ENCODE data around the gene FAM168A.

FAM168A gene

DNA sequence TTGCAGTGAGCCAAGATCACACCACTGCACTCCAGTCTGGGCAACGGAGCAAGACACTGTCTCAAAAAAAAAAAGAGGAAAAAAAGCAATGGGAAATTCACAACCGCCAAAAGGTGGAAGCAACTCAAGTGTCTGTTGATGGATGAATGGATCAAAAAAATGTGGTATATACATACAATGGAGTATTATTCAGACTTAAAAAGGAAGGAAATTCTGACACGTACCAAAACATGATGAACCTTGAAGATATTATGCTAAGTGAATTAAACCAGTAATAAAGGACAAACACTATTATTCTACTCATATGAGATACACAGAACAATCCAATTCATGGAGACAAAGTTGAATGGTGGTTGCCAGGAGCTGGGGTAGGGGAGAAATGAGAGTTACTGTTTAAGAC is 40.9 kb downstream of the FAM168A start:
- no peak for DNase-seq (ENCODE audit: low read depth in 2 of 2)

DNA sequence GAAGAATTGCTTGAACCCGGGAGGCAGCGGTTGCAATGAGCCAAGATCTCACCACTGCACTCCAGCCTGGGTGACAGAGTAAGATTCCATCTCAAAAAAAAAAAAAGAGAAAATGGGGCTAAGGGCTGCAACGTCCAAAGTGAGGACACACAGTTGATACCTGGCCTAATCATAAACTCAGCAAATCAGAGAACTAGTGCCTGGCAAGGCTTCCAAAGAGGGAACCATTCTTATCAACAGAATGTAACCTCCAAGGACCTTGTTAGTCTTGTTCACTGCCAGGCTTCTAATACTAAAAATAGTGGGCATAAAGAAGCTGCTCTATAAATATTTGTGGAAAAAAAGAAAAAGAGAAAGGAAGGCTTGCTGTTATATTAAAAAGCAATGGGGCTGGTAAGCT is 42.3 kb downstream of the FAM168A start:
- DNase-seq (ENCODE audit: low read depth in 2 of 2) = no peak

DNA sequence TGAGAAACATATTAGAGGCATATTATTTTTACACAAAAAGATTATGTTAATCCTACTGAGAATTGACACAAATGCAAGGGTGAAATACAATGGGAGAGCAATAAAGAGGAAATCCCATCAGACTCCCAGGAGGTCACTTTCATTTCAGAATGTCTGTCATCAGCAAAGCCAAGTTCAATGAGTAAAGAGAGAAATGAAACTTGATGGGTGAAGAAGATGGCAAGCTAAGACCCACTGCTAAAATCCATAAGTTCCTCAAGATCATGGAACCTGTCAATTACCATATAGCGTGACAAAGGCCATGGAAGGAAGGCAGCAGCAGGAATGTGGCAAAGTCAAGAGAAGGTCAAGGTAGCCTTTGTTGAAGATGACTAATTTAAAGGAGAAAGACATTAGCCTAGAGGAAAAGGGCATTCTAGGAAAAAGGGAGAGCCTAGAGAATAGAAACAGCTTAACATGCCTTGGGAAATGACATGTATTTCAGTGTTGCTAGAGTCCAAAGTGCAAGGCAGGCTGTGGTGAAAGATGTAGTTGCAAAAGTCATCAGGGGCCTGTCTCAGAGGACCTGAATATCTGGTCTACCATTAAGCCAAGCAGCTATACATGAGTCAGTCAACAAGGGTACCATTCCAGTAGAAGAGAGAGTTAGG is 43.1 kb downstream of the FAM168A start:
- DNase-seq (ENCODE audit: low read depth in 2 of 2) = no peak

DNA sequence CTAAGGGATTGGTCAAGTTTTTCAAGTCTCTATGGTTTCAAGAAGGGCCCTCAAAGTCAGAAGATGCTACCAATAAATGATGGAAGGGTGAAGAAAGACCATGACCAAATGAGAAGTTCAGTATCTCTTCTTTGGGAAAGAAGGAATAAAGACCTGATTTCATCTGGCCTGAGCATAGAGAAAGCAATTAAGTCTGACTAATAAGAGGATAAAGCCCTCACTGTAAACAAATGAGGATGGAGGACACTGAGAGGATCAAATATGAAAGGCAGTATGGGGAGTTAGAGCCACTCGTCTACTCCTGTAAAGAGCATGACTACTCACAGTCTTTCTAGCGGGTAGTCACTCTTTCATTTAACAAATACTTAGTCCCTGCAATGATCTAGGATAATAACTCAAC is 44.6 kb downstream of the FAM168A start:
- DNase-seq (ENCODE audit: low read depth in 2 of 2) = no peak

DNA sequence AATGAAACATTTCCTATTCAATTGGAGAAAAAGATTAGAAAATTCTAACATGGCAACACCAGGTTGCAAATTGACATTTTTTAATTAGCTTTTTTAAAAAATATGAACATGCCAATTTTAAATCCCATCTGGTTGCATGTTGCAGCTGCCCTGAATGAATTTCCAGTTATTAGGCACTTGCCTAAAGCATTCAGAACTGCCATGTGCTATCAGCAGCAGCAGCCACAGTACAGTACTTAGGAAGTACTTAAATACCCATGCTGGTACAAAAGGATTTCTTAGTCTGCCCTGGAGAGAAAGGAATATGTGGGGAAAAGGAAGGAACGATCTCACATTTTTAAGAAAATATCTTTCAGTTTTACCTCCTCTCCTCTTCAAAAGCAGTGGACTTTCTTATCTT is 46.2 kb downstream of the FAM168A start:
- DNase-seq (ENCODE audit: low read depth in 2 of 2) = no peak

DNA sequence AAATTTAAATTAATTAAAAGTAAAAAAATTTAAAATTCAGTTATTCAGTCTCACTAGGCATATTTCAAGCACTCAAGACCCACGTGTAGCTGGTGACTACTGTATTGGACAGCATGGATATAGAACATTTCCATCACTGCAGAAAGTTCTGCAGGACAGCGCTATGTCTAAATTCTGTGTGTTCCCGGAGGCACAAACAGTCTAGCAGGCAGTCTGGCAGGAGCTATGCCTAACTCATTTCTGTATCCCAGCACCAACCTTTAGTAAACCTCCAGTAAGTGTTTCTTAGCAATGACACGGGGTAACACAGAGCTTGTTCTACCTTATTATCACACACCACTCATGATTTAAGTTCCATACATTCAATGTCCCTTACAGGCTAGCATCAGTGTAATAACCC is 48.5 kb downstream of the FAM168A start:
- DNase-seq (ENCODE audit: low read depth in 2 of 2) = no peak

DNA sequence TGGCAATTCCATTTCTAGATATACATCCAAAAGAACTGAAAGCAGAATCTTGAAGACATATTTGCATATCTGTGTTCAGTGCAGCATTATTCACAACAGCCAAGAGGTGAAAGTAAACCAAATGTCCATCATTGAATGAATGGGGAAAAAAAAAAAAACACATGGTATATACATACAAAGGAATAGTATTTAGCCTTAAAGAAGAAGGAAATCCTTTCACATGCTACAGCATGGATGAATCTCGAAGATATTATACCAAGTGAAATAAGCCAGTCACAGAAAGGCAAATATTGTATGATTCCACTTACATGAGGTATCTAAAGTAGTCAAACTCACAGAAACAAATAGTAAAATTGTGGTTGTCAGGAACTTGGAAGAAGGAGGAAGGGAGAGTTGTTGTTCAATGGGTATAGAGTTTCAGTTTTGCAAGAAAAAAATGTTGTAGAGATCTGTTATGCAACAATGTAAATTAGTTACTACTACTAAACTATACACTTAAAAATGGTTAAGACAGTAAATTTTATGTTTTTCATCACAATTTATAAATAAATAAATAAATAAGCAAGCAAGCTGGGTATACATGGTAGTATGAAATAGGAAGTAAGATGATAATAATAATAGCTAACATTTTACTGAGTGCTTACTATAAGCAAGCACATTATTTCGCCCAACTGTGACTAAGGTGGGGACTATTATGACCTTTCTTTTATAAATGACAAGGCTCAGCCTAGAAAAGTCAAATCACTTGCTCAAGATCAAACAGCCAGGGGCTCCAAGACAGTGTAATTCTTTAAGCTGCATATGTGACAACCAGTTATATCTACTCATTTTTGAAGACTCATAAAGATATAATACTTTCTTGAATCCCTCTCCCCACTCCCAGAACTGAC is 50.0 kb downstream of the FAM168A start:
- no peak for DNase-seq (ENCODE audit: low read depth in 2 of 2)

DNA sequence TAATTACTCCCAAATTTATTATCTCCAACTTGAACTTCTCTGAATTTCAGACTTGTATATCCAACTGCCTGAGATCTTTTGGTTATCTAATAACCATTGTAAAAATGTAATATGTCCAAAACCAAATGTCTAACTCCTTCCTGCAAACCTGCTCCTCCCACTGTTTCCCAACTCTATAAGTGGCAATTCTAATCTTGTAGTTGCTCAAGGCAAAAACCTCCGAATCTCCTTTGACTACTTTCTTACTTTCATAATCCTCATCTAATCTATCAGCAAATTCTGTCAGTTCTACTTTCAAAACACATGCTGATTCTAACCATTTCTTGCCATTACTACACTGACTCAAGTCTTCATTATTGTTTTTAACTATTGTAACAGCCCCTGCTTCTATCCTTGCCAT is 55.7 kb downstream of the FAM168A start:
- no peak for DNase-seq (ENCODE audit: low read depth in 2 of 2)

DNA sequence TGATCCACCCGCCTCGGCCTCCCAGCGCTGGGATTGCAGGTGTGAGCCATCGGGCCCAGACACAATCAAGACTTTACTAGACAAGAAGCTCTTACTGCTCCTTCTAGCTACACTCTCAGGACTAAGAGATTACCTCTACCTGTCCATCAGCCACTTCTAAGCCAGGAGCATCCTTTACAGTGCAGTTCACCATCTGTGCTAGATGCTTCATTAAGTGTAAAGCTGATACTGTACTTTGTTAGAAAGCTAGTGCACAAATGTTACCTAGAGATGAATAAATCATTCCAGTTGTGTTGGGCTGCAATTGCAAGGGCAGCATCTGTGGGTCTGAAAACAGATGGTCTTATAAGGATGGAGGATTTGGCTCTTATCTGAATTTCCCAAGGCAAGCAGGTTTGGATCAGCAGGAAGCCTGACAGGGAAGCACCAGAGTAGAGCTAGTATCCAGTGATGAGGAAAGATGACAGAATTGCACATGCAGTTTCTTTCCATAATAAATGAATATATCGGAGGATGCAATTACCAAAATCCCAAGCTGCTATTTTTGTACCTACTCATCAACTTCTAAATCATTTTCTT is 58.3 kb downstream of the FAM168A start:
- no peak for DNase-seq (ENCODE audit: low read depth in 2 of 2)

DNA sequence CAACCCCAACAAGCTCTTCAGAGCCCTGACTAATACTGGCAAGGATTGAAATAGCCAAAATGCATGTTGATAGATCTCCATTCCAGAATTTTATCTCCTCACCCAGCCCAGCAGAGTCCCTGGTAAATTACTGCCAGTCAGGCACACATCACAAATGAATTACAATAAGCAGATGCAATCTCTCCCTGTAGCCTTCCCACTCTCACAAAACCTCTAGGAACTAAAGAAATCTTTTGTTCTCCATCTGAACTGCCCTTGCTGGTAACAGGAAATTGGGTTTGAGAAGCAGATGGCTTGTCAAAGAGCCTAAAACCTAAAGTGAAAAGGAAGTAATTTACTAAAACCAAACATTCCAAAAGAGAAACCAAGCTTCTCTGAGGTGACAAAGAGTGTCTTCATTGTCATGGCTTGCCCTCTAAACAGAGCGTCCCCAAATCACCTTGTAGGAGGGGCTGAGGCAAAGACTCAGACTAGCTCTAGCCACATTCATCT is 59.5 kb downstream of the FAM168A start:
- no peak for DNase-seq (ENCODE audit: low read depth in 2 of 2)

DNA sequence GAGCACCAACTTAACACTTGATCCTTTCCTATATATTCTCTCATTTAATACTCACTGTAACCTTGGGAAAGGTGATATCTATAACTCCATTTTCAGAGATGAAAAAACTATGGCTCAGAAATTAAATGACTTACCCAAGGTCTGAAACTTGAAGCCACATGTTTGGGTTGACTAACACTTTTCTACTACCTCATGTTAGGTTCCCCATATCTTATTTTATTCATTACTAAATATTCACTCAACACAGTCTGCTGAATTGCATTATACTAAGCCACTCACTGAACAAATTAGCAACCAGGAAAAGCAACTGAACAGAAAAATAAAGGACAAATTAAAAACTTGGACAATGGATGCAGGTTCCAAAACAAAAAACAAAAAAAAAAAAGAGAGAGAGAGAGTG is 59.9 kb downstream of the FAM168A start:
- DNase-seq (ENCODE audit: low read depth in 2 of 2) = no peak

DNA sequence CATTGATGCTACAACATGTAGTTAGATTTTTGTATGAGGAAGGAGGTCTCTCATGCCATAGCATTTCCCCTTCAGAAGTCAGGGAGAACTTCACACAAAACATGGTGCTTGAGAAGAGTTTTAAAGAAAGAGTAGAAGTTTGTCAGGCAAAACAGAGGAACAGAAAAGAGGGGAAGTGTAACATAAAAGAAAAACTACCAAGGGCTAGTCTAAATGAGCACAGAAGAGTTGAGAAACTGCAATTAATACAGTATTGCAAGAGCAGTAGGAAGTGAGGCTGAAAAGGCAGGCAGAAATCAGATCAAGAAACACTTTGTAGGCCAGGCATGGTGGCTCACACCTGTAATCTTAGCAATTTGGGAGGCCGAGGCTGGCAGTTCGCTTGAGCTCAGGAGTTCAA is 61.0 kb downstream of the FAM168A start:
- no peak for DNase-seq (ENCODE audit: low read depth in 2 of 2)

DNA sequence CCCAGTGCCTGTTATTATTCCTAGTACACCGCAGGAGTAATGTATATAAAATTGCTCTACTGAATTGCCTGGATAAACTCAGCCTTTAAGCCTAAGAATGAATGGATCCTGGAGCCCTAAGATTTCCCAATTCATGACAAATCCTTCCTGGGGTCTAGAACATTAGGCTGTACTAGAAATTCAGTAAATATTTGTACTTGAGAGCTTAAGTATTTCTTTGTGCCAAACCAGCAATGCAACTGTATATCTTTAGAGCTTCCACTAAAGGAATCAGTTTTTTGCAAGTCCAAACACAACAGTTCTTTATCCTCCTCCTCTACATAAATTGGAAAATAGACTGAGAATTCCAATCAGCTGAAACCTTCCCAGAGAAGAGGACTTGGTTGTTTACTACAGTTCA is 65.6 kb downstream of the FAM168A start:
- no peak for DNase-seq (ENCODE audit: low read depth in 2 of 2)

DNA sequence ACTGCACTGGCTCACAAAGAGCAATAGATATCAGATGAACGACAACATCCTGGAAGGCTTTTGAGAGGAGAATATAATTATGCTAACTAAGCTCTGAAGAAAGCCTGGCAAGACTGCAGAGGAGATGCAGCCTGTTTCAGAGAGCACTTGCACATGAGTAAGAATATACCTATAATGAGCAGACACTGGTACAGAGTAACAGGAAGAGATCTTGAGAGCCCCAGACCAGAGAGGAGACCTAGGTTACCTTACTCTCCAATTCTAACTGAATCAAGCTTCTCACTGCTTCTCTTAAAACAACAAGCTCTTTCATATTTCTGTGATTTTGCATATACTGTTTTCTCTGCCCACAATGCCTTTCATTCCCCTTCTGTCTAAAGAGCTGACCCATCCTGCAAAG is 66.5 kb downstream of the FAM168A start:
- DNase-seq (ENCODE audit: low read depth in 2 of 2) = no peak

DNA sequence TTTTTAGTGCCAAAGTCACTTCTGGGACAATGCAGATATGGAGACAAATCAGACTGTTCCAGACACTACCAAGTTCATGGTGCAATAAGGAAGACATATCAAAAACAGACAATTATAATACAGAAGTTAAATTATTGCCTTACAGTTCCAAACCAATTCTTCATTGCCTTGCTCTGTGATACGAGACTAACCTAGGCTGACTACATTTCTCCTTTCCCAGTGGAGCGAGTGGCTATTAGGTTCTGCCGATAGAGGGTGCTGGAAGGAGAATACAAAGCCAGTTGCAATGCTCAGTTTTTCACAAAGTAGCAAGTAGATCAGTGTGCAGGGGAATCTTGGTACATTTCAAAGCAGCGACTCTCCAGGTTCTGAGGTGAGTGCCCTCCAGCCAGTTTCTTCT is 67.8 kb downstream of the FAM168A start:
- no peak for DNase-seq (ENCODE audit: low read depth in 2 of 2)

DNA sequence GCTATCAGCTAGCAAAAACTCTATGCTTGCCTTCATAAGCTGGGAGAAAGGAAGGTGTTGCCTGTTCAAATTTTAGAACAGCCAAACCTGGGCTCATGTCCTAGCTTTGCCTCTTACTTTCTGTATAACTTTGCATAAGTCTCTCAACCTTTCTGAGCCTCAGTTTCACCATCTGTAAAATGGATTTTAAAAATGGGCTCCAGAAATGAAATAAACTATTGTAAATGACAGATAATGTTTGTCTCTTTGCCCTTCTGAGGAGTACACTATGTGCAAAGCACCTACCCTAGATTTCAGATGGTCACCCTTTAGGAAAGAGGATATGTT is 68.7 kb downstream of the FAM168A start:
- no peak for DNase-seq (ENCODE audit: low read depth in 2 of 2)

DNA sequence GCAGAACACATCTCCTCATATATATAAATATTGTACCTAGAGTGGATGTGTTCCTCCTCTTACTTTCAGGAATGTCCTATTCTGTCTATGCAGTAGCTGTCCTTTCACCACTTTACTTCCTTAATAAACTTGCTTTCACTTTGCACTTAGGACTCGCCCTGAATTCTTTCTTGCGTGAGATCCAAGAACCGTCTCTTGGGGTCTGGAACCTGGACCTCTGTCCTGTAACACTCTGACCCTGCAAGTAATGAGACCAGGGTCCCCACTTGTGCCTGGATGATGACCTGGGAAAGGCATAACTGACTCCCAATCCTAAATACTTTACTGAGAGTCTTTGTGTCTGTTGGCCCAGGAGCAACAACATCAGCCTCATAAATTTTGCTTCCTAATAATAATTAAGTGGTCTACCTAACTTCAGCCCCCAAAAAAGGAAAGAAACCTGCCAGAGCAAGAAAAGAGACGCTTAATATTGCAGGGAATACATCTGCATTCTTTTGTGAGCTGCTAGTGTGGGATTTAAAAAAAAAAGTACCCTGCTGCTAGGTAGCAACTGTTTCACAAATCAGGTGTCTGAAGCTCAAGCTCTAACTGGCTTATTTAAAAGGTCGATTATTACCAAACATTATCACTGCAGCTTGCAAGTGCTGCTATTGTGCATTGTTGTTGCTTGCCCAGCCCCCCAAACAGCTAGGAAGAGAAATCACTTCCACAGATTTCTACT is 69.3 kb downstream of the FAM168A start:
- DNase-seq (ENCODE audit: low read depth in 2 of 2) = no peak

DNA sequence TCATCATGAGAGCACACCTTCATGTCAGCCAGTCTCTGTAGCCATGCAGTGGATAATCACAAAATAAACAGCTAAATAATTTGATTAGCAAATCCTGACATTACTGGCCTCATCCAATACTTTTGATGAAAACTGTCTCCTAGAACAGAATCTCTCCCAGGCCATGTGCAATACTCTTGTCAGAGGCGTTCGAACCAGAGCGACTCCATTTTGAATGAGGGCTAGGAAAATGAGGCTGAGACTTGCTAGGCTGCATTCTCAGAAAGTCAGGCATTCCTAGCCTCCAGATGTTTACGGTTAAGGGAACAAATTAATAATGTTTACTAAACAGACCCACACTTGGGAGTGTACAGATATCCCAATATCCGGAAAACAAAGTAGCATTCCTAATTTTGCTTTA is 69.9 kb downstream of the FAM168A start:
- no peak for DNase-seq (ENCODE audit: low read depth in 2 of 2)

DNA sequence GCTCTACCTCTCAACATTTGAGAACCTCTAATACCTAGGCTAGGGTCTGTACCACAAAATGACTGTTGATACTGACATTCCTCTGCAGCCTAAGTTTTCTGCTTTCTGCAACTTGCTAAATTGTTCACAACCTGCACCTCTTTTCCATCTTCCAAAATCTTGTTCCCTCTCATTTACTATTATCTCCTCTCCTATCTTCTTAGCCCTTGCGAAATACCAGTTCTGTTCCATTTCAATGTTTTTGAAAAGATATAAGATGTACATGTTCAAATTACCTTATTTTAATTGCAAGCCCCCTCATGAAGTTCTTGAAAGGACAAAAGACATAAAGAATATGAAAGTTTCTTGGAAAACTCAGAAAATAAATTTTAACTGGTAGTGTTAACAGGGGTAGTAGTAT is 72.3 kb downstream of the FAM168A start:
- no peak for DNase-seq (ENCODE audit: low read depth in 2 of 2)

DNA sequence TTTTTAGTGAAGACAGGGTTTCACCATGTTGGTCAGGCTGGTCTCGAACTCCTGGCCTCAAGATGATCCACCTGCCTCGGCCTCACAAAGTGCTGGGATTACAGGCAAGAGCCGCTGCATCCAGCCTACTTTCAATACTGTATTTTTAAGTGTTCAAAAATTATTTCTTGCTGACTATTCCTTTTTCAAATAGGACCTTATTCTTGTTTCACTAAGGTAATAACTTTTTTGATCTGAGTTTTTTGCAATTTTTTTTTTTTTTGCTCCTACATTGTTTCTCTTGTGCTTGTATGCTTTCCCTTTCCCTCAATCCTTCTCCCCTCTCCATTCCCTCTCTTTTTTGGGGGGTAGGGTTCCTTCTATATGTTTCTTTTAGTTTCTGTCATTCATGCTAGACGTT is 73.1 kb downstream of the FAM168A start:
- DNase-seq (ENCODE audit: low read depth in 2 of 2) = no peak

DNA sequence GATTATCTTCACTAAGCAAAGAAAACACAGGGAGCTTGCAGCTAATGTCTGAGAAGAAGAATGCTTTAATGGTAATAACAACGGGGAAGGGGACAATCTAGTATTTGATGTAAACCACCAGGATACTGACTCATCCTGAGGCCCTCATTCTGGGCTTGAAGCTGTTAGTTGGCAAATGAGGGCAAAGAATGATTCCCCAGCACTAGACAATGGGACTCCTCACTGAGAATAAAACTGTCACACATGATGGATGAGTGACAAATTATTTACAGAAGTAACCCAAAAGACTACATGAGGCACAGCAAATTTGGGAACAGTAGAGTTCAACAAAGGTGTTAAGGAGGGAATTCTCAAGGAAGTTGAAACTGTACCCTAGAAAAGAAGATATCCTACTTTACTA is 76.3 kb downstream of the FAM168A start:
- DNase-seq (ENCODE audit: low read depth in 2 of 2) = no peak

DNA sequence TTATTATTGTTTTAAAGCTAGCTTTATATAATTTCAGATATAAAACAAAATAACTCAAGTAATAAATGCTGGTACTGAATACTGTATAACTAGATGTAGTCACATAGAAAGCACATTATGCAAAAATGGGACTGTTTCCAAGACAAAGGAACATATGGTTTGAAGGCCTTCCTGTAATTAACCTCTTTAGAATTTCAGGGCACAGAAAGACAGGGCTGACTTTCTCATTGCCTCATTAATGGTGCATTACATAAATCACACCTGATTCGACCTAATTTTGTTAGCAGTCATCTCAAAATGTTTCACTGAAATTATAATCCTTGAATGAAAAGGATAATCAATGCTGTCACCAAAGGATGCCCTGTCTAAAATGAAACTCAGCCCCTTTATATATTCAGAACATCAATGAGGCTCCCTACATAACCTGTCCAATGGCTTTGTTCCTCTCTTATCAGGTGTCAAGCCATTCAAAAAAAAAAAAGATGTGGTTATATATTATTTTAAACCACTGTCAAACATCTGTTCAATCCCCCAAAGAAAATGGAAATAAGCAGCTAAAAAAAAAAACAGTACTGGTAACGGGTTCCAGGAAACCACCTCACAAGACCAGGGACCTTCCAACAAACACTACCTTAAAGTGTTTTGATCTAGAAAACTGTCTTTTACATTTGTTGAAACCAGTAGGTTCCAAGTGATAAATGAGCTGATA is 77.4 kb downstream of the FAM168A start:
- no peak for DNase-seq (ENCODE audit: low read depth in 2 of 2)
